ENCODE results near the gene ZNF442. TPM values are rescaled to one million over a fixed set of nuclear protein-coding genes. Genes with fewer than 3 reads are reported as not detected.
"Not testable (repeated sequence)": the region's sequence is repeated elsewhere in the genome, so short reads cannot be mapped to it uniquely, and the experiment has no call there.

The ZNF442 gene
- total RNA-seq (1 to 10 TPM; 2.2 to 2.5 TPM), polyA plus RNA-seq (1.1 TPM)

- Mint-ChIP-seq H3K9me3 (peaks cover 0 to 6% (median 0%) of the 10 kb centered on the region in 5 donors), H3K4me3 (peak within 1 kb of the TSS; percentile 87 to 97 (median 95)), H3K27me3 (no peaks in the 10 kb centered on the region), H3K36me3 (peaks cover 0 to 8% (median 6%) of the 10 kb centered on the region in 3 donors), H3K4me1 (peaks cover 21 to 25% (median 22%) of the 10 kb centered on the region in 3 donors), H3K27ac (peak within 1 kb of the TSS; percentile 50 to 92 (median 80))
- ChIA-PET CTCF (interaction anchor here (0.9 to 1.2 kb wide), 3 partner anchors 32 to 441 kb away, joined by 3 to 6 read pairs (median 3); partner anchors contain the start of genes ZNF136, ZNF563 and ZNF700), POLR2A (interaction anchor here (0.5 to 2.0 kb wide), 7 partner anchors 32 to 442 kb away, joined by 3 to 18 read pairs (median 3); partner anchors contain the start of gene ZNF563)
- peak within 1 kb of the TSS; percentile 63 for H3K4me3 ChIP-seq (ENCODE audit: low read length)
- H3K4me1 ChIP-seq (ENCODE audit: insufficient read depth, low read length) = peaks cover 11% of the 10 kb centered on the region
- no peaks in the 10 kb centered on the region for H3K27me3 ChIP-seq (ENCODE audit: insufficient read depth, low read length, poor library complexity, severe bottlenecking)
- H3K9me3 ChIP-seq (ENCODE audit: low read length) = no peaks in the 10 kb centered on the region
- DNase-seq = peak; percentile 57 to 87 (median 76)
- H3K27ac ChIP-seq (ENCODE audit: low read depth, low read length) = peak within 1 kb of the TSS; percentile 69
- no peaks in the 10 kb centered on the region for H3K36me3 ChIP-seq (ENCODE audit: insufficient read depth, low read length)
Measured at GRCh38 chr19:12365236-12366162, at the start of gene ZNF442. ZNF442 (minus strand) TSS chr19:12365683; CDS start chr19:12363631, 2,052 bp downstream.

GRCh38 chr19:12411893-12412292 lies 46.4 kb upstream of the ZNF442 start:
- CTCF ChIA-PET = no interaction called here

GRCh38 chr19:12400633-12401502 lies 35.4 kb upstream of the ZNF442 start, which contains the start of gene ZNF799:
ZNF799 (minus strand) TSS chr19:12401271; CDS start chr19:12401070, 201 bp downstream.
- Mint-ChIP-seq H3K36me3 (peaks cover 5 to 13% (median 8%) of the 10 kb centered on the region in 3 donors), H3K27me3 (peaks cover 0 to 7% of the 10 kb centered on the region in 2 donors), H3K27ac (peak within 1 kb of the TSS; percentile 57 to 96 (median 91)), H3K4me3 (peak within 1 kb of the TSS; percentile 87 to 100 (median 95)), H3K9me3 (peaks cover 0 to 6% (median 2%) of the 10 kb centered on the region in 5 donors), H3K4me1 (peaks cover 21 to 37% (median 25%) of the 10 kb centered on the region in 3 donors)
- H3K27me3 ChIP-seq (ENCODE audit: insufficient read depth, low read length, poor library complexity, severe bottlenecking) = no peaks in the 10 kb centered on the region
- POLR2A ChIA-PET = interaction anchor here (1.0 kb wide), 1 partner anchor 40 kb away, joined by 4 read pairs; the partner anchor contains the start of gene ZNF443
- H3K36me3 ChIP-seq (ENCODE audit: insufficient read depth, low read length) = no peaks in the 10 kb centered on the region
- H3K4me3 ChIP-seq (ENCODE audit: low read length) = peak within 1 kb of the TSS; percentile 82
- CTCF ChIA-PET = interaction anchor here (0.7 kb wide), 1 partner anchor 77 kb away, joined by 3 read pairs; no protein-coding TSS in a partner anchor
- peak within 1 kb of the TSS; percentile 9 for H3K27ac ChIP-seq (ENCODE audit: low read depth, low read length)
- no peaks in the 10 kb centered on the region for H3K9me3 ChIP-seq (ENCODE audit: low read length)
- DNase-seq = peak; percentile 66 to 86 (median 76)
- H3K4me1 ChIP-seq (ENCODE audit: insufficient read depth, low read length) = peaks cover 3% of the 10 kb centered on the region

More at GRCh38 chr19:12411893-12412292, 46.4 kb upstream of the ZNF442 start:
- no peaks in the 10 kb centered on the region for H3K9me3 ChIP-seq (ENCODE audit: low read length)
- no peak overlapping the region for H3K4me3 ChIP-seq (ENCODE audit: low read length)
- no peaks in the 10 kb centered on the region for H3K27me3 ChIP-seq (ENCODE audit: insufficient read depth, low read length, poor library complexity, severe bottlenecking)
- no peaks in the 10 kb centered on the region for H3K36me3 ChIP-seq (ENCODE audit: insufficient read depth, low read length)
- no peak for DNase-seq
- H3K27ac ChIP-seq (ENCODE audit: low read depth, low read length) = no peak overlapping the region
- Mint-ChIP-seq H3K4me3 (no peak overlapping the region), H3K27ac (no peak overlapping the region), H3K27me3 (peaks cover 0 to 1% of the 10 kb centered on the region in 2 donors), H3K9me3 (peaks cover 3 to 18% (median 7%) of the 10 kb centered on the region in 5 donors), H3K4me1 (no peaks in the 10 kb centered on the region), H3K36me3 (peaks cover 0 to 14% (median 0%) of the 10 kb centered on the region in 3 donors)
- H3K4me1 ChIP-seq (ENCODE audit: insufficient read depth, low read length) = no peaks in the 10 kb centered on the region
- POLR2A ChIA-PET = no interaction called here

GRCh38 chr19:12399901-12400632 lies 34.6 kb upstream of the ZNF442 start:
- Mint-ChIP-seq H3K9me3 (peaks cover 0 to 14% (median 5%) of the 10 kb centered on the region in 5 donors), H3K4me1 (peaks cover 21 to 37% (median 28%) of the 10 kb centered on the region in 3 donors), H3K27ac (peak overlapping the region in 6 of 8 donors; percentile 63 to 93 (median 82)), H3K4me3 (peak overlapping the region; percentile 87 to 100 (median 94)), H3K36me3 (peaks cover 5 to 20% (median 10%) of the 10 kb centered on the region in 3 donors)
- H3K27me3 Mint-ChIP-seq; H3K27me3 ChIP-seq (ENCODE audit: insufficient read depth, low read length, poor library complexity, severe bottlenecking); H3K36me3 ChIP-seq (ENCODE audit: insufficient read depth, low read length); H3K9me3 ChIP-seq (ENCODE audit: low read length); CTCF ChIA-PET; POLR2A ChIA-PET; H3K4me1 ChIP-seq (ENCODE audit: insufficient read depth, low read length): not testable (repeated sequence)
- Histone ChIP-seq H3K4me3 (ENCODE audit: low read length) (peak overlapping the region; percentile 82), H3K27ac (ENCODE audit: low read depth, low read length) (peak overlapping the region; percentile 9)
- peak in 4 of 5 donors; percentile 1 to 50 (median 6) for DNase-seq

- H3K4me1 ChIP-seq (ENCODE audit: insufficient read depth, low read length); H3K9me3 ChIP-seq (ENCODE audit: low read length); H3K27ac ChIP-seq (ENCODE audit: low read depth, low read length); H3K4me1 Mint-ChIP-seq; CTCF ChIA-PET; POLR2A ChIA-PET; H3K27me3 ChIP-seq (ENCODE audit: insufficient read depth, low read length, poor library complexity, severe bottlenecking); H3K27ac Mint-ChIP-seq; H3K4me3 ChIP-seq (ENCODE audit: low read length); H3K27me3 Mint-ChIP-seq; DNase-seq; H3K4me3 Mint-ChIP-seq: not testable (repeated sequence)
- peaks cover 21 to 79% (median 58%) of the 10 kb centered on the region in 5 donors for H3K9me3 Mint-ChIP-seq
- H3K36me3 ChIP-seq (ENCODE audit: insufficient read depth, low read length) = peaks cover 12% of the 10 kb centered on the region
- peaks cover 31 to 84% (median 68%) of the 10 kb centered on the region in 3 donors for H3K36me3 Mint-ChIP-seq
Measured at GRCh38 chr19:12391148-12391547, 25.7 kb upstream of the ZNF442 start.

GRCh38 chr19:12386365-12386764 lies 20.9 kb upstream of the ZNF442 start:
- peaks cover 16 to 70% (median 64%) of the 10 kb centered on the region in 3 donors for H3K36me3 Mint-ChIP-seq
- H3K4me3 ChIP-seq (ENCODE audit: low read length); H3K27me3 Mint-ChIP-seq; H3K9me3 ChIP-seq (ENCODE audit: low read length); H3K36me3 ChIP-seq (ENCODE audit: insufficient read depth, low read length); H3K27ac ChIP-seq (ENCODE audit: low read depth, low read length); DNase-seq; H3K4me3 Mint-ChIP-seq; CTCF ChIA-PET; H3K27me3 ChIP-seq (ENCODE audit: insufficient read depth, low read length, poor library complexity, severe bottlenecking); H3K4me1 ChIP-seq (ENCODE audit: insufficient read depth, low read length); H3K4me1 Mint-ChIP-seq; POLR2A ChIA-PET; H3K27ac Mint-ChIP-seq: not testable (repeated sequence)
- peaks cover 7 to 73% (median 58%) of the 10 kb centered on the region in 5 donors for H3K9me3 Mint-ChIP-seq

GRCh38 chr19:12380444-12380737 lies 14.9 kb upstream of the ZNF442 start:
- ChIA-PET CTCF (no interaction called here), POLR2A (no interaction called here)
- no peaks in the 10 kb centered on the region for H3K4me1 Mint-ChIP-seq
- H3K9me3 Mint-ChIP-seq = peaks cover 36 to 82% (median 66%) of the 10 kb centered on the region in 5 donors
- no peak overlapping the region for H3K27ac Mint-ChIP-seq
- H3K36me3 Mint-ChIP-seq = peaks cover 12 to 72% (median 46%) of the 10 kb centered on the region in 3 donors
- Histone ChIP-seq H3K4me3 (ENCODE audit: low read length) (no peak overlapping the region), H3K36me3 (ENCODE audit: insufficient read depth, low read length) (peaks cover 5% of the 10 kb centered on the region), H3K27me3 (ENCODE audit: insufficient read depth, low read length, poor library complexity, severe bottlenecking) (no peaks in the 10 kb centered on the region), H3K4me1 (ENCODE audit: insufficient read depth, low read length) (no peaks in the 10 kb centered on the region), H3K27ac (ENCODE audit: low read depth, low read length) (no peak overlapping the region), H3K9me3 (ENCODE audit: low read length) (peaks cover 23% of the 10 kb centered on the region)
- no peaks in the 10 kb centered on the region for H3K27me3 Mint-ChIP-seq
- DNase-seq = no peak
- no peak overlapping the region for H3K4me3 Mint-ChIP-seq

All from CD8-positive, alpha-beta memory T cell (primary cell).